IMR-90 (cell line): Measurements from ENCODE around the gene FERMT3. TPM values are rescaled to one million over a fixed set of nuclear protein-coding genes. Genes with fewer than 3 reads are reported as not detected.

Experiments
- ATAC-seq: fragments of 200-7000 bp; cut with Tn5 transposase; 2 replicates; pipeline ENCODE4 v1.9.1; 2020; ENCODE audit warnings: low read depth, mild to moderate bottlenecking, moderate library complexity
- BruUV-seq: library from RNA; stranded (reverse); fragments of 400-500 nt; replicated peaks from 2 replicates; lab custom pipeline; 2021; lab: Mats Ljungman, UMichigan
- CTCF ChIA-PET: fragments of 300-600 bp; formaldehyde crosslinking; extraction: SDS; loops from one replicate; lab custom pipeline; 2021; ENCODE audit warnings: antibody characterized with exemption; lab: Yijun Ruan, JAX
- POLR2A ChIA-PET: fragments of 300-600 bp; sonication (Branson Sonifier 250); formaldehyde crosslinking; loops from one replicate; lab custom pipeline; 2022; ENCODE audit warnings: antibody characterized with exemption; ENCODE audit not compliant: unreplicated experiment; lab: Charles Lee
- DNase-seq: peaks from one replicate; pipeline ENCODE4 v3.0.0; 2013
- H2AFZ ChIP-seq: replicated peaks from 2 replicates; pipeline ENCODE3; 2013; ENCODE audit warnings: low read length, mild to moderate bottlenecking; ENCODE audit not compliant: poor library complexity
- H2AK5ac ChIP-seq: 2 replicates; pipeline ENCODE4 v1.6.1; 2013; ENCODE audit warnings: low read depth, low read length, inconsistent platforms
- H2AK9ac ChIP-seq: replicated peaks from 2 replicates; pipeline ENCODE3; 2013; ENCODE audit warnings: mild to moderate bottlenecking, low read depth, low read length, moderate library complexity; ENCODE audit not compliant: poor library complexity
- H2BK120ac ChIP-seq: 2 replicates; pipeline ENCODE4 v1.6.1; 2013; ENCODE audit warnings: low read depth, low read length, inconsistent platforms
- H2BK15ac ChIP-seq: 3 replicates; pipeline ENCODE4 v1.6.1; 2013; ENCODE audit warnings: low read depth, low read length, inconsistent platforms
- H2BK20ac ChIP-seq: 2 replicates; pipeline ENCODE4 v1.6.1; 2013; ENCODE audit warnings: low read depth, mild to moderate bottlenecking, inconsistent platforms, low read length, moderate library complexity
- H2BK5ac ChIP-seq: 2 replicates; pipeline ENCODE4 v1.6.1; 2013; ENCODE audit warnings: mild to moderate bottlenecking, low read depth, low read length, inconsistent platforms; ENCODE audit not compliant: poor library complexity, severe bottlenecking
- H3K14ac ChIP-seq: replicated peaks from 2 replicates; pipeline ENCODE4 v1.6.1; 2013; ENCODE audit warnings: low read depth, low read length, inconsistent platforms
- H3K18ac ChIP-seq: 2 replicates; pipeline ENCODE4 v1.6.1; 2013; ENCODE audit warnings: low read depth, low read length, control low read depth
- H3K23ac ChIP-seq: 2 replicates; pipeline ENCODE4 v1.6.1; 2013; ENCODE audit warnings: low read depth, low read length, inconsistent platforms
- H3K27ac ChIP-seq: 2 replicates; pipeline ENCODE4 v1.5.1; 2013; ENCODE audit warnings: mild to moderate bottlenecking, control low read depth, low read length; ENCODE audit not compliant: insufficient read depth
- H3K27me3 ChIP-seq: 2 replicates; pipeline ENCODE4 v1.6.1; 2013; ENCODE audit warnings: low read length; ENCODE audit not compliant: control insufficient read depth, insufficient read depth
- H3K36me3 ChIP-seq: 2 replicates; pipeline ENCODE4 v1.6.1; 2013; ENCODE audit warnings: low read length, mixed read lengths; ENCODE audit not compliant: control insufficient read depth, insufficient read depth
- H3K4ac ChIP-seq: 2 replicates; pipeline ENCODE4 v1.6.1; 2013; ENCODE audit warnings: low read depth, low read length, inconsistent platforms
- H3K4me1 ChIP-seq: 2 replicates; pipeline ENCODE4 v1.6.1; 2013; ENCODE audit warnings: low read length, mixed read lengths; ENCODE audit not compliant: control insufficient read depth, insufficient read depth
- H3K4me2 ChIP-seq: 2 replicates; pipeline ENCODE4 v1.6.1; 2013; ENCODE audit warnings: low read depth, mild to moderate bottlenecking, control low read depth, low read length, moderate library complexity
- H3K4me3 ChIP-seq: 2 replicates; pipeline ENCODE4 v1.5.1; 2013; ENCODE audit warnings: low read depth, mild to moderate bottlenecking, control low read depth, low read length, moderate library complexity; ENCODE audit not compliant: insufficient read depth
- H3K56ac ChIP-seq: 2 replicates; pipeline ENCODE4 v1.6.1; 2013; ENCODE audit warnings: low read length, inconsistent platforms; ENCODE audit not compliant: insufficient read depth; ENCODE audit errors: extremely low read depth
- H3K79me1 ChIP-seq, 2 experiments: 2 replicates each; pipeline ENCODE4 v1.6.1; 2013; ENCODE audit warnings: low read length in 2 of 2, inconsistent platforms in 1 of 2, low read depth in 1 of 2
- H3K9ac ChIP-seq: 2 replicates; pipeline ENCODE4 v1.6.1; 2013; ENCODE audit warnings: low read depth, low read length, control low read depth
- H3K9me1 ChIP-seq: 2 replicates; pipeline ENCODE4 v1.6.1; 2013; ENCODE audit warnings: low read length, inconsistent platforms; ENCODE audit not compliant: insufficient read depth
- H3K9me3 ChIP-seq: 2 replicates; pipeline ENCODE4 v1.6.1; 2013; ENCODE audit warnings: low read length; ENCODE audit not compliant: control insufficient read depth, insufficient read depth
- H4K20me1 ChIP-seq: 2 replicates; pipeline ENCODE4 v1.6.1; 2013; ENCODE audit warnings: low read length, inconsistent platforms; ENCODE audit not compliant: insufficient read depth
- H4K5ac ChIP-seq: 2 replicates; pipeline ENCODE4 v1.6.1; 2013; ENCODE audit warnings: mild to moderate bottlenecking, low read depth, low read length, control low read depth
- H4K8ac ChIP-seq, 2 experiments: 2 replicates each; pipeline ENCODE4 v1.6.1; 2013; ENCODE audit warnings: low read depth in 2 of 2, low read length in 2 of 2, control low read depth in 1 of 2, inconsistent platforms in 1 of 2
- H4K91ac ChIP-seq: 2 replicates; pipeline ENCODE4 v1.6.1; 2013; ENCODE audit warnings: low read depth, low read length, inconsistent platforms; ENCODE audit not compliant: insufficient read depth
- BHLHE40 ChIP-seq: fragments of 150-350 bp; IDR thresholded peaks from 2 replicates; pipeline ENCODE4 v1.6.1; 2016; ENCODE audit warnings: mild to moderate bottlenecking, low read depth, low read length
- CTCF ChIP-seq: conservative IDR thresholded peaks from 2 replicates; pipeline ENCODE4 v1.5.1; 2012; ENCODE audit warnings: mild to moderate bottlenecking, low read depth, low read length, improper control_type of control experiment
- ELK1 ChIP-seq: fragments of 150-350 bp; IDR thresholded peaks from 2 replicates; pipeline ENCODE4 v1.6.1; 2016; ENCODE audit warnings: low read depth, mild to moderate bottlenecking, low read length, moderate library complexity, borderline replicate concordance
- FOS ChIP-seq: fragments of 150-350 bp; IDR thresholded peaks from 2 replicates; pipeline ENCODE4 v1.6.1; 2016; ENCODE audit warnings: low read depth, low read length
- MAFK ChIP-seq: IDR thresholded peaks from 2 replicates; pipeline ENCODE4 v1.6.1; 2012; ENCODE audit warnings: low read depth, low read length, improper control_type of control experiment
- MAZ ChIP-seq: IDR thresholded peaks from 2 replicates; pipeline ENCODE4 v1.6.1; 2012; ENCODE audit warnings: low read depth, mild to moderate bottlenecking, low read length, improper control_type of control experiment, moderate library complexity, borderline replicate concordance
- MXI1 ChIP-seq: IDR thresholded peaks from 2 replicates; pipeline ENCODE4 v1.6.1; 2012; ENCODE audit warnings: low read depth, mild to moderate bottlenecking, low read length, moderate library complexity, borderline replicate concordance
- NFE2L2 ChIP-seq: fragments of 150-350 bp; IDR thresholded peaks from 2 replicates; pipeline ENCODE4 v1.6.1; 2016; ENCODE audit warnings: low read depth, mild to moderate bottlenecking, low read length
- POLR2A ChIP-seq: IDR thresholded peaks from 2 replicates; pipeline ENCODE4 v1.6.1; 2012; ENCODE audit warnings: mild to moderate bottlenecking, low read depth, low read length
- RFX5 ChIP-seq: IDR thresholded peaks from 2 replicates; pipeline ENCODE4 v1.8.0; 2012; ENCODE audit warnings: low read depth, mild to moderate bottlenecking, low read length, moderate library complexity
- SMC3 ChIP-seq: fragments of 150-350 bp; IDR thresholded peaks from 2 replicates; pipeline ENCODE4 v1.6.1; 2016; ENCODE audit warnings: low read depth, mild to moderate bottlenecking, antibody characterized with exemption, low read length, moderate library complexity
- WGBS, 2 experiments: methylation state at CpG; one replicate each; pipeline versions ENCODE4 v1.1.5 to v1.1.7; 2013; ENCODE audit warnings: missing lambda C conversion rate in 2 of 2; ENCODE audit not compliant: insufficient read length in 1 of 2; ENCODE audit errors: extremely low coverage in 2 of 2; 5-methylcytosine and 5-hydroxymethylcytosine counted together
- dilution Hi-C: fragments of 300-500 bp; cut with HindIII; formaldehyde crosslinking; loops from one replicate; pipeline ENCODE4 v1.14.3; 2018; ENCODE audit warnings: low sequenced_read_pairs; ENCODE audit not compliant: unreplicated experiment
- in situ Hi-C: fragments of 300-500 bp; cut with MboI; formaldehyde crosslinking; loops from 3 replicates; pipeline ENCODE4 v1.14.3; 2019; ENCODE audit warnings: low sequenced_read_pairs, inconsistent platforms, mixed read lengths
- intact Hi-C: fragments of 100-400 bp; cut with micrococcal nuclease; formaldehyde crosslinking; loops from 2 replicates; pipeline ENCODE4 v1.10.0; 2022
- polyA plus RNA-seq, 3 experiments: library from polyadenylated mRNA; depleted of rRNA; stranded (reverse); fragments of >200 nt; gene quantifications; 2 replicates each; pipeline ENCODE4 v1.2.3, GENCODE V29; 2012; ENCODE audit warnings: low replicate concordance in 1 of 3
- total RNA-seq: library from RNA; depleted of rRNA; stranded (reverse); fragments of >200 nt; gene quantifications from 2 replicates; pipeline ENCODE4 v1.2.3, GENCODE V29; 2012

Gene FERMT3
- total and polyA plus RNA-seq, 2 of the 4 experiments (the other 2 are of a cell fraction) = 0.36 to 2.3 TPM

- DNase-seq (no peak), ATAC-seq (no peak)
- H3K4me3 ChIP-seq = no peak overlapping the region
- H4K91ac ChIP-seq = peak overlapping the region; percentile 41; the same call in 1 of the 2 replicates
- TF ChIP-seq MAFK = no peak
- TF ChIP-seq BHLHE40 = no peak
- TF ChIP-seq MAZ = no peak
- TF ChIP-seq ELK1 = no peak
- no peak for TF ChIP-seq NFE2L2
- TF ChIP-seq FOS = no peak
- no peak for TF ChIP-seq MXI1
- no peak for TF ChIP-seq RFX5
- TF ChIP-seq POLR2A = no peak
- TF ChIP-seq SMC3 = no peak
- no peak for TF ChIP-seq CTCF
- dilution Hi-C loops (no loop called here), in situ Hi-C loops (no loop called here), intact Hi-C loops (no loop called here)
- BruUV-seq = no TSS peak
- no peak overlapping the region for H2BK15ac ChIP-seq
- H3K56ac ChIP-seq = no peak overlapping the region
- H3K27me3 ChIP-seq = no peaks in the 10 kb centered on the region
- H2BK5ac ChIP-seq = no peak overlapping the region
- no peaks in the 10 kb centered on the region for H3K9me1 ChIP-seq
- H4K5ac ChIP-seq = no peak overlapping the region
- no peak overlapping the region for H3K9ac ChIP-seq
- H3K4me1 ChIP-seq = peaks cover 13% of the 10 kb centered on the region
- H3K23ac ChIP-seq = no peak overlapping the region
- H2BK120ac ChIP-seq = no peak overlapping the region
- CTCF ChIA-PET = no interaction called here
- H2BK20ac ChIP-seq = no peak overlapping the region
- POLR2A ChIA-PET = interaction anchor here (0.9 kb wide), 1 partner anchor 19 kb away, joined by 3 read pairs; no protein-coding TSS in a partner anchor
- H3K9me3 ChIP-seq = no peaks in the 10 kb centered on the region
- no peak overlapping the region for H3K14ac ChIP-seq
- H3K27ac ChIP-seq = no peak overlapping the region
- no peak overlapping the region; the same call in 1 of the 2 replicates for H3K4ac ChIP-seq
- no peak overlapping the region for H2AK9ac ChIP-seq
- H2AK5ac ChIP-seq = no peak overlapping the region
- no peak overlapping the region for H3K4me2 ChIP-seq
- 100% methylated on average over 2 of the region's 4 CpGs; no CpG with 5 or more reads in 1 of the 2 experiments for WGBS, 2 experiments
- H4K8ac ChIP-seq = no peak overlapping the region
- no peak overlapping the region for H3K18ac ChIP-seq
- peaks cover 8 to 36% of the 10 kb centered on the region in 2 experiments for H3K79me1 ChIP-seq
- peaks cover 21% of the 10 kb centered on the region for H4K20me1 ChIP-seq
- H2AFZ ChIP-seq = no peak overlapping the region
- H3K36me3 ChIP-seq = peaks cover 3% of the 10 kb centered on the region; the same call in 1 of the 2 replicates
These were observed 42.5 kb downstream of the FERMT3 start for GRCh38 chr11:64249038-64249437.
